Activated CD8-positive, alpha-beta memory T cell treated with anti-CD3 and anti-CD28 coated beads for 36 hours (primary cell): Measurements from ENCODE around the gene GMDS. TPM values are rescaled to one million over a fixed set of nuclear protein-coding genes. Genes with fewer than 3 reads are reported as not detected.

ENCODE experiments used
- CTCF ChIA-PET: fragments of 350-600 bp; sonication (Branson Sonifier 250); formaldehyde crosslinking; loops from one replicate; lab custom pipeline; 2021; ENCODE audit warnings: antibody characterized with exemption; lab: Charles Lee
- POLR2A ChIA-PET: fragments of 350-600 bp; sonication (Branson Sonifier 250); formaldehyde crosslinking; loops from one replicate; lab custom pipeline; 2021; ENCODE audit warnings: antibody characterized with exemption; lab: Charles Lee
- total RNA-seq, 2 experiments: library from RNA; stranded (reverse); gene quantifications; one replicate each; pipeline ENCODE4 v1.2.3, GENCODE V29; 2021

Gene GMDS
- total RNA-seq, 2 experiments from 2014 or later: 36.0 to 37.1 TPM

DNA sequence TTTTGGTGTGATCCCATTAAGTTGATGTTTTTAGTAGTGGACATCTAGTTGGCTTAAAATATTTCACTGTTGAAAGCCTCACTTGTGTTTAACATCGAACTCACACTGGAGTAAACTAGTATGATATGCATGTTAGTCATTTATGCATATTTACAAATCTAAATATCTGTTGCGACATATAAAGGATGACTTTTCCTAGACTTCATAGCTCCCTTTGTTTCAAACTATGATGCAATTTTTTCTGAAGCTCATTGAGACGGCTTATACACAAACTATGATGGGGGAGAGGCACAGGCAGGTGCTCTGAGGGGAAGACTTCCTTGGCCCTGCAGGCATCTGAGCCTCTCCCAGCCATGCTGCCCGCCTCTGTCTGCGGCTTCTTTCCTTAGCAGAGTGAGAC is 647.5 kb downstream of the GMDS start:
- ChIA-PET POLR2A (no interaction called here), CTCF (interaction anchor here (0.8 kb wide), 1 partner anchor 1037 kb away, joined by 3 read pairs; no protein-coding TSS in a partner anchor)

DNA sequence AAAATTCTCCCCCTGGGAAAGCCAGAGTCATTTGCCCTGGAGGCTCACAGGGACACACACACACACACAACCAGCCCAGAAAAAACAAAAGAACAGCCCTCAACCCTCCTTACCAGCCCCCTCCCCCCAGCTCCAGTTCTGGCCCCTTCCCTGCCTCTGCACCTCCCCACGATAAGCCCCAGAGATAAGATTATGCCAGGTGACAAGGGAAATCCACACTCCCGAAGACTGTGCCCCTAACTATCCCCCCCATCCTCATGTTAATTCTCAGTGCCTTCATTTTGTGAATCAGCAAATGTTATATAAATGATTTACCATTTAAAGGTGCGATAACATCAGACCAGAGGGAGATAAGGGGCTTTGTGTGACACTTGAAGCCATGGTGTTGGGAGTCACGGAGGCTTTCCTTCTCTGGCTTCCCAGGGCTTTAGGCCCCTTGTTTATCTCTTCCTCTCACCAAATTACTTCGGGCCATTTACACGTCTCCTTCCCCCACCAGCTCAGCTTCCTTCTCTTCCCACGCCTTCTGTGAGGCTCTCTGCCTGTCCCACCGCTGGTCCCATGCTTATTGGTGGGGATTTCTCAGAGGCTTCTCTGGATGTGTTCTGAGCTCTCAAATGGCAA is 648.2 kb downstream of the GMDS start:
- CTCF ChIA-PET: interaction anchor here (0.8 to 1.8 kb wide), 6 partner anchors 20 to 1038 kb away, joined by 3 to 21 read pairs (median 4); no protein-coding TSS in a partner anchor
- POLR2A ChIA-PET: no interaction called here

DNA sequence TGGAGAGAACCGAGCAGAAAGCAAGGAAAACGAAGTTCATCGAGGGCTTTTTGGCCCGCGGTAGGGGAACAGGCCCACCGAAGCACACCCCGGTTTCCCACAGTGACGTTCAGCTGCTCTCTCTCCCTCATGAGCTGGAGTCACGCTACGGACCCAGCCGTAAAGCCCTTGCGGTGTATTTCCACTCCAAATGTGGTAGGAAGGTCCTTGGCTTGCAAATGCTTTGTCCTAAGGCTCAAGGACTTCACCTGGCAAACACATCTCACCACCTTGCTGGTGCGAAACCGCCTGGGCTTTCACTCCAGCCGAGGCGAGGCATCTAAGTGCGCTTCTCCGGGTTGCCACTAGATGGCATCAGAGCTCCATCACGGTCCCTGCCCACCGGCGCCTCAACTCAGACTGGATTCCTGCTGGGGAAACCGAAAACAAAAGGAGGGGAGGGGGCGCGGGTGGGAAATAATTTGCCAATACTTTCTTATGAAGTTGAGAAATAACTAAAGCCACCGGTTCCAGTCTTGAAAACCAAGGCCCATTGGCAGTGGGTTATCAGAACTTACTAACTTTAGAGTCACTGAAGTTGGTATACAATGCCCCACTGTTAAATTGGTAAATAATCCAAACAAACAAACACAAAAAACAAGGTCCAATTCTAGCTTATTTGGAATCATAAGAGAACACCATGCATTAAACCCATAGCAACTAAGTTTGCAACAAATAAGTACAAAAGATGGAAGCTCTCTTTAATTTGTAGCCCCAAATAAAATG is 649.1 kb downstream of the GMDS start:
- ChIA-PET CTCF (interaction anchor here (0.6 to 1.8 kb wide), 17 partner anchors 9 to 1154 kb away, joined by 3 to 21 read pairs (median 4); no protein-coding TSS in a partner anchor), POLR2A (no interaction called here)

DNA sequence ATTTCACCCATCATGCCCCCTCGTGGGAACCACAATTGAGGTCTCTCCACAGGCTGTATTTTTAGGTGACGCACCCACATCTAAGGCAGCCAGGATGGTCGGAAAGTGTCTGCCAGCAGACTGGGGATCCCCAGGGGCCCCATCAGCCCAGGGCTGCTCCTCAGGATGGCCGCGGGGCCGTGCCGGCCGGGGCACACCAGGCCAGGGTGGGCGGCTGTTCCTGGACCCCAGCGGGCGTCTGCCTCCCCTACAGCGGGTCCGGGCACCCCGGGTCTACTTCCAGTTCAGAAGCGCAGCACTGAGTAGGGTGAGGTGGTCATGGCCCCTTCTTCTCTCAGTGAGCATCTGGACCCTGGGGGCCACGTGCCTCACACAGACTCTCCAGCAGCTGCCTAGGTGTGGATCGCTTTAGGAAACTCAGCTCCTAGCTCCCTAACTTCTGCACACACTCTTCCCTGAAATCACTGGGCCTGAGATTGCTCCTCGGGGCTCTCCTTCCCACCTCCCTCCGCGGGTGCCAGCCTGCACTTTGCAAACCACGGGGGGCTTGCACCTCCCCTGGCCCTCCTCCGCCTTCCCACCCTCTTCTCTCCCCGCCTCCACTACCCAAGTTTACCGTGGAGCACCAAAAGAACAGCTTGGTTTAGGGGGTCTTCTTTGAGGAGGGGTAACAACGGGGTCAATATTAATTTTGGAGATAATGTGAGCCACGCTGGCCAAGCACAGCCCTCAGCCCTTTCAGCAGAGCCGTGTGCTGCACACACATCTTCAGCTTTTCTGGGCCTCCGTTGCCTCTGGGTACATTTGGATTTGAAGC is 649.9 kb downstream of the GMDS start:
- ChIA-PET POLR2A (no interaction called here), CTCF (interaction anchor here (0.6 to 1.8 kb wide), 17 partner anchors 10 to 1155 kb away, joined by 3 to 21 read pairs (median 4); no protein-coding TSS in a partner anchor)

DNA sequence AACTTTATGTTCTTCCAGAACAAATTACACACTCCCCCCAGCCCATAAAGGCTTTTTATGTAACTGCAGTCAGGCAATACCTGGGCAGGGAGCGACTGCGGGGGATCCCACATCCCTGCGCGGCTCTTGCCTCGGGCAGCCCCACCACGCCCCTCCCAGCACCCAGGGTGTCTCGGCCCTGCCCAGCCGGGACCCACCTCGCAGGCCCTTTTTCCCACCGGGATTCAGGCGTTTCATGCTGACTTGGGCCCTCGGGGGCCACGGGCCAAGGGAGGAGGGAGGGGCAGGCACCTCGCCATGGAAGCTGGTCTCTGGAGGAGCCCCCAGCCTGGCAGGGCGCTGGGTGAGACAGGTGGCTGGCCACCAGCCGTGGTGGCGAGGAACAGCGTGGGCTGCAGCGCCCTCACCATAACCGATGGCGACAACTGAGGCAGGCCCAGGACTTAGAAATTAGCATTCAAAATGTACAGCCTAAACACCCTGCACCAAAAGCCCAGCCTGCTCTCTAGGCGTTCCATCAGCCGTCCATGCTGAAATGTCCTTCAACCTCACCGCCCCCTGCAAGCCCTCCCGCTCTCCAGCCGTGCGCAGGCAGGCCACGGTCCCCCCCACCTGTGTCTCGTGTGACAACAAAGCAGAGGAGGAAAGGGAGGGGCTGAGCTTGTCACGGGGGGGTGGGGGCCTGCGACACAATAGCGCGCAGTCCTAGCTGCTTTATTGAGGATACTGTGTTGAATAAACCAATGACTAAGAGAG is 650.8 kb downstream of the GMDS start:
- POLR2A ChIA-PET: no interaction called here
- CTCF ChIA-PET: interaction anchor here (0.6 to 1.8 kb wide), 4 partner anchors 14 to 1013 kb away, joined by 3 to 7 read pairs (median 5); no protein-coding TSS in a partner anchor

DNA sequence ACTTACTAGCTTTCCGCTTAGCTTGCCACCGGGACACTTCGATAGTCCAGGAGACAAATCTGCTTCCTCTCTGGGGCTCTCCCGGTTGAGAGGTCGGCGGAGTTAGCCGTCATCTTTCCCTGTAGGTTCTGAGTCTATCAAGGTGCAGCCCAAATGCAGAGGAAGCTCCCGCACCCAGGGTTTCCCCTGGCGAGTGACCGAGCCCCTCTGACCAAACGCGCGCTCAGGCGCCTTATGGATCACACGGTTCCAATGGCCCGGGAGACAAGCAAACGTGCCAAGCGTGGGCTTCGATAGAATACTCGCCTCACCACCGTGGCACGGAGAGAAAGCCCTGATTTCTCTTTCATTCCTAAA is 651.5 kb downstream of the GMDS start:
- ChIA-PET CTCF (interaction anchor here (1.6 kb wide), 1 partner anchor 12 kb away, joined by 3 read pairs; no protein-coding TSS in a partner anchor), POLR2A (no interaction called here)

DNA sequence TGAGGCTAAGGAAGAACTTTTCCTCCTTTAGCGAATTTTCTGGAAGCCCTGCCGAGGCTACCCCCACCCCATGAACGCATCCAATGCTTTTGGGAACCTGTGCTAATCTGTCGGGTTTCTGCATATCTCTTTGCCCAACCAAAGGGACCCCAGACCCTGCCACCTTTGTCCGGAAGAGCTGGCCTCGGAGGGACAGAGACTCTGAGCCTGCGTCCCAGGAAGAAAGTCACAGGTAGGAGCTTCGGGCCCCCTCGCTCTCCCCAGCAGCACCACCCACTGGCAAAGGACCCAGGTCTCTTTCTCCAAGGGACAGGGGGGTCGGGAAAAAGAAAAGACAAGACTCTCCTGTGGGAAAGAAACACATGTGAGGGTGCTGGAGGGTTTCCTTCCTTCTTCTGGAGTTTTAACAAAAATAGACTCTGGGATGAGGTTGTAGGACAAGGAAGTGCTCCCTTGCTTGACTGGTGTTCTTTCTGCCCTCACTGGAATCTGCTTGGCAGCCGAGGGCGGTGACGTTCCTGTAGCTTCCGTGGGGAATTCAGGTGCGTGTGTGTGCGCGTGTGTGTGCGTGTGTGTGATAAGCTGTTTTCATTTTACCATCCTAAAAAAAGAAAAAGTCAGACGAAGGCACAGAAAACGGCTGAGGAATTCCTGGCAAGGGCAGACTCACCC is 652.0 kb downstream of the GMDS start:
- ChIA-PET POLR2A (no interaction called here), CTCF (interaction anchor here (1.6 kb wide), 1 partner anchor 12 kb away, joined by 3 read pairs; no protein-coding TSS in a partner anchor)

DNA sequence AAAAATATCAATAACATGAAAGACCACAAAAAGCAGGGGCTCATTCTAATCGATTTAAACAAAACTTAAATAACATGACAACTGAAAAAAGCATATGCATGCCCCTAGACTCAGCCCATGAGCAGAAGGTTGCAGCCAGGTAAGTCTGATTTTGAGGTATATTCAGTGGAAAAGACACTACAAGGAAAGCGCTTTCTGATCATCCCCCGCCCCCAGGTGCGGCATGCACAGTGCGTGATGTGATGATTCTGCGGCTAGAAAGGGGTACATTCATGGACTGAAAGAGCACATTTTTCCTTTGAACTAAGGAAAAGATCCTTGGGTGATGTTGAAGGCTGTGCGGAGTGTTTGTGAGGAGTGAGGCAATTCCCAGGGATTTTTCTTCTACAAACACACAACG is 652.6 kb downstream of the GMDS start:
- CTCF ChIA-PET: interaction anchor here (1.1 to 1.6 kb wide), 2 partner anchors 13 to 19 kb away, joined by 3 to 4 read pairs; no protein-coding TSS in a partner anchor
- POLR2A ChIA-PET: no interaction called here

DNA sequence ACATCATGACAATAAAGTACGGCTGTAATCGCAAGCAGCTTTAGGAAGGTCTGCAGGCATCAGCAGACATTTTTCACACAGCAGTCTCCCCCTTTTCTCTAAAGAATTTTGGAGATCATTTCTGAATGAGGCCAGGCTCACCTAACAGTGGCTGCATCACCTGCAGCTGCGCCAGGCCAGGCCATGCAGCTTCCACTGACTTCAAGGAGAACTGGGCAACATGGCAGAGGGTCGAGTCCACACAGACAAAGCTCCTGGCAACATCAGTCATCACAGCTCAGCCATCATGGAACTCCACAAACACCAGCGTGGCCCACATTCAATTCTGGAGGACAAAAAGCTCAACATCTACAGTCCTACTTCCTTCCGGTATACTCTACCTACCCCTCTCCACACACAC is 653.5 kb downstream of the GMDS start:
- POLR2A ChIA-PET: no interaction called here

DNA sequence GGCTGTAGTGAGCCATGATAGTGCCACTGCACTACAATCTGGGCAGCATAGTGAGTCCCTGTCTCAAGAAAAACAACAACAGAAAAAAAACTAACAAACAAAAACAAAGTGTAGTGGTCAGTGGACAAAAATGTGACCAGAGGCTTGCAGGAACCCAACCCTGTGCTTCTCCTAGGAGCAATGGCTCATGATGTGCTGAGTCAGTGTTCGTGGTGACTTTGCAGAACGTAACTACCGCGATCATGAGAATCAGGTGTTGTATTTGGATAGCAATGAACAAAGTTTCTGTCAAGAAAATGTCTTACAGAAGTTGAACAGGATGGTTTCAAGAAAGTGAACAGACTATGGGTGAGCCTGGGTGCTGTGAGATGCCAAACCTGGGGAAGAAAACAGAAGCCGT is 654.2 kb downstream of the GMDS start:
- ChIA-PET CTCF (interaction anchor here (1.3 kb wide), 1 partner anchor 11 kb away, joined by 3 read pairs; no protein-coding TSS in a partner anchor), POLR2A (no interaction called here)

More for the DNA sequence above, 653.5 kb downstream of the GMDS start:
- CTCF ChIA-PET: interaction anchor here (1.1 to 1.3 kb wide), 2 partner anchors 10 to 20 kb away, joined by 3 to 4 read pairs; no protein-coding TSS in a partner anchor

DNA sequence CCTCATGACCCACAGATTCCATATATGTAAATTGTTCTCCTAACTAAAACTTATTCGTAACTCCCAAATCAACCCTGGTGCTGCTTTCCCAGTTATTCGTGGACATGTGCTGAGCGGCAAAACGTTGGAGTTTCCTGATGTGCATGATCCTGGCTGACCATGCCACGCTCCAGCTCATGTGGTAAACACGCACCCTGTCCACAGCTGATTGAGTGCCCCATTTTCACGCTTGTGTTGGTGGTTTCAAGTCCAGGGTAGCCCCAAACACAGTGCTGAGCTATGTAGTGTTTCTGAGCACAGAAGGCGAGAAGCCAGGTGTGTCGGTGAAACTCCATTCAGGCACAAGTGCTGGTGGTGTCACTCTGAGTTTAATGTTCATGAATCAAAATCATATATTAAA is 654.8 kb downstream of the GMDS start:
- CTCF ChIA-PET: no interaction called here
- POLR2A ChIA-PET: no interaction called here

DNA sequence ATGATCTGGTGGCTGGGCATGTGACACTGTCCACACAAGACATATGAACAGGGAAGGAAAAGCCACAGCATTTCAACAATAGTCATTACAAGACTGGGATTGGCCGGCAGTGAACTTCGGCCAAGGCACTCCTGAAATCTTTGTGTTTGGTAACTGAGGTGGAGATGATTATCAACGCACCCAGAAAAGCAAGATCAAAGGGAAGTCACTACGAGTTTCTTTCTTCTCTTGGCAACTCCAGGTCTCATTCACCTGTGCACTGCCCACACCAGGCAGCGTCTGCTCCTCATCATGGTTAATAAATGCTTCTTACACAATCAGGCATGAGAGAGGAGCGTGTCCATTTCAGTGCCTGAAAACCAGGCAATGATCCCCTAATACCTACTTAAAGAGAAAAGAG is 656.2 kb downstream of the GMDS start:
- CTCF ChIA-PET: no interaction called here

DNA sequence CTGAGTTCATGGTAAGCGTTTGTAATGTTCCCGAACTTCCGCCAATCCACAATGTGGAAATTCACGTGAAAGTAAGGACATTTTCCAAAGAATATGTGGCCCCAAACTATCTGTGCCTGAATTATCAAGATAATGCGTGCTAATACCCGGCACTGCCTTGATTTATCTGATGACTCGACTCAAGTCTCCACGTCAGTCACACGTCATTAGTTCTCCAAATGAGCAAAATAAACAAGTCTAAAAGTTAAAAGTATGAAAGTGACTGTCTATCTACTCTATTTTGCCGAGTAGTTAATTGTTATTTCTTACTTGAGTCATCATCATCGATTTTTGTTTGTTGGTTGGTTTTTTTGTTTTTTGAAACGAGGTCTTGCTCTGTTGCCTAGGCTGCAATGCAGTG is 657.4 kb downstream of the GMDS start:
- ChIA-PET POLR2A (no interaction called here), CTCF (no interaction called here)

More for the DNA sequence above, 656.2 kb downstream of the GMDS start:
- POLR2A ChIA-PET: no interaction called here

DNA sequence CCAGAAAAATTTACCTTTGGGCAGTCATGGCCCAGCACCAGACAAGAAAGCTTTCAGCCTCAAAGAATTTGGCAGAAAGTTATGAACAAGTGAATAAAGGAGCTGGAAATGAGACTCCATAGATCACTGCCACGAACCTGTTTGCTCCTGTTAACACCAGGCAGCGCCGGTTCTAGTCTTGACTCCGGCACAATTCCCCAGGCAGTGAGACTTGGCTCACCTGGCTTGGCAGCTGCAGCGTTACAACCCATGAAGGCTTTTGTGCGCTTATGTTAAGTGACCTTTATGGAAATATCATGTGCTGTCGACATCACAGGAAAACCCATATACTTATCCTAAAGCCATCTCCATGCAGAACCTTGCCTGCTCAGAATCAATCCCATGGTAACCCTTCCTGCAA is 657.9 kb downstream of the GMDS start:
- ChIA-PET POLR2A (no interaction called here), CTCF (no interaction called here)

DNA sequence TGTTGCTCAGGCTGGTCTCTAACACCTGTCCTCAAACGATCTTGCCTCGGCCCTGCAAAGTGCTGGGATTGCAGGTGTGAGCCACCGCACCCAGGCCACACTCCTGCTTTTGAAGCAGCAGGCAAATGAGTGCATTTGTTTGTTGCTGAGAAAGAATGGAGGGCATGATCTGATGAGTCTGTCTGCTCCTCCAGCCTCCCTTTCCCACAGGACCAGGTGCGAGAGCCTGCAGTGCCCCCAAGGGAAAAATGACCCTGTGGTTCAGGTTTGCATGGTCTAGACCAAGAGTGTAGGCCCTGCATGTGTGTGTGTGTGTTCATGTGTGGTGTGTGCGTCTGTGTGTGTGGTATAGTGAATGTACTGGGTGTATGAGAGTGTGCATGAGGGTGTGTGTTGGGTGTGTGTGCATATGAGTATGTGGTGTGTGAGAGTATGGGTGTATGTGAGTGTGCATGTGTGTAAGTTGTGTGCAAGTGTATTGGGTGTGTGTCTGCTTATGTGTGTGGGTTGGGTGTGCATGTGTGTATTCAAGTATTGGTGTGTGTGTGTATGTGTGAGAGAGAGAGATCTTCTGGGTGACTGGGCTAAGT is 658.4 kb downstream of the GMDS start:
- CTCF ChIA-PET: no interaction called here
- POLR2A ChIA-PET: no interaction called here

DNA sequence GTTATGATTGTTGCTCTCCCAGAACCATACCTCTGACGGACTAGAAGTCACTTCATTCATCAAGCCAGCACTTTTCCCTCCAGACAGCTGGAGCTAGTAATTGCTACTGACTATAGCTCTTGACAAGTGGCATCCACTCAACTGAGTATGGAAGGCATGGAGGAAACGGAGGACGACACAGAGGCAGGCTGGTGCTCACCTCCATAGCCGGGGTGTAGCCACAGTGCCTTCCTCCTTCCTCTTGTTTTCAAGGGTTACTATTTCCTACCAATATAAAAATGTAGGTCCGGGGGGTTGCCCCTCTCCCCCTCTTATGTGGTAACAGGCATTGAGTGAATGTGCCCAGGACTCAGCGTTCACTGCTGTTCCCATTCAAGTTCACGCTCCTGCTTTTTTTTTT is 659.1 kb downstream of the GMDS start:
- CTCF ChIA-PET: no interaction called here
- POLR2A ChIA-PET: no interaction called here

DNA sequence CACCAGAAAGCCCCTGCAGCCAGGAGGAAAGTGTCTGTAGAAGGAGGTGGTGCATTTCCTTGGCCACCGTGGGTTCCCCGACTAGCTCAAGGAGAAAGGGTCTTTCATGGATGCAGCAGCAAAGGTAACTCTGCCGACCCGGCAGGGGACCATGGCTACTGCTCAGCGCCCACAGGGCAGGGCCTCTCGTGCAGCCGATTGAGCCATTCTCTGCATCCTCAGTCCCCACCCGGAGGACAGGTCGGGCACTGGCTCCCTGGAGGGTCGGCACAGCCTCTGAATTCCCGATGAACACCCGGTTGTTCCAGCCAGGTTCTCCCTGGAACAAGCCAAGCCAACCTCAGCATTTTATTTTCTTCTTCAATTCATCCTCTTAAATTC is 659.7 kb downstream of the GMDS start:
- CTCF ChIA-PET: no interaction called here

More for the DNA sequence above, 659.7 kb downstream of the GMDS start:
- POLR2A ChIA-PET: no interaction called here
